ENCODE measurements around the gene PPIE. TPM values are rescaled to one million over a fixed set of nuclear protein-coding genes. Genes with fewer than 3 reads are reported as not detected.
"Not testable (repeated sequence)": the region's sequence is repeated elsewhere in the genome, so short reads cannot be mapped to it uniquely, and the experiment has no call there.

PPIE gene
- total and polyA plus RNA-seq, 12 donors = 34.3 to 78.9 (median 42.8) TPM

GRCh38 chr1:39779821-39780220 is 41.1 kb downstream of the PPIE start:
- H3K27ac ChIP-seq = no peak overlapping the region
- no peaks in the 10 kb centered on the region for H3K9me3 ChIP-seq (replicated peaks in 1 of 3)
- WGBS, 4 donors = 81 to 91% (median 84%) methylated on average over 5 of the region's 5 CpGs
- no peaks in the 10 kb centered on the region for H3K27me3 ChIP-seq
- TF ChIP-seq CTCF (IDR thresholded peaks at IDR 0.05) = no peak
- TF ChIP-seq POLR2A (IDR thresholded peaks at IDR 0.05) = no peak
- no peak overlapping the region for H3K4me3 ChIP-seq
- no peaks in the 10 kb centered on the region for H3K36me3 ChIP-seq (replicated peaks in 1 of 2)
- no peak for DNase-seq
- intact Hi-C loops (cut with DNase I) = no loop called here
- no peaks in the 10 kb centered on the region for H3K4me1 ChIP-seq (replicated peaks in 1 of 2)

- DNase-seq = no peak
- 69 to 80% (median 79%) methylated on average over 2 of the region's 2 CpGs for WGBS, 4 donors
- no peak for TF ChIP-seq POLR2A (IDR thresholded peaks at IDR 0.05)
- TF ChIP-seq CTCF (IDR thresholded peaks at IDR 0.05) = no peak
- no peaks in the 10 kb centered on the region for H3K9me3 ChIP-seq (replicated peaks in 1 of 3)
- no peaks in the 10 kb centered on the region for H3K36me3 ChIP-seq (replicated peaks in 1 of 2)
- no peaks in the 10 kb centered on the region for H3K4me1 ChIP-seq (replicated peaks in 1 of 2)
- H3K27ac ChIP-seq = no peak overlapping the region
- no peaks in the 10 kb centered on the region for H3K27me3 ChIP-seq
- no peak overlapping the region for H3K4me3 ChIP-seq
- intact Hi-C loops (cut with DNase I) = no loop called here
Measured at GRCh38 chr1:39781349-39781715, 42.6 kb downstream of the PPIE start.

- Histone ChIP-seq H3K27me3 (no peaks in the 10 kb centered on the region), H3K9me3 (replicated peaks in 1 of 3) (no peaks in the 10 kb centered on the region), H3K36me3 (replicated peaks in 1 of 2) (no peaks in the 10 kb centered on the region), H3K27ac (no peak overlapping the region), H3K4me1 (replicated peaks in 1 of 2) (no peaks in the 10 kb centered on the region), H3K4me3 (no peak overlapping the region)
- DNase-seq = peak in 1 of 7 donors; percentile 33
- intact Hi-C loops (cut with DNase I) = no loop called here
- 83 to 89% (median 85%) methylated on average over 6 of the region's 6 CpGs for WGBS, 4 donors
- no peak for TF ChIP-seq POLR2A (IDR thresholded peaks at IDR 0.05)
- TF ChIP-seq CTCF (IDR thresholded peaks at IDR 0.05) = no peak
Measured at GRCh38 chr1:39782103-39782502, 43.4 kb downstream of the PPIE start.

GRCh38 chr1:39782685-39783084 is 44.0 kb downstream of the PPIE start:
- 79 to 94% (median 88%) methylated on average over 10 of the region's 10 CpGs for WGBS, 4 donors
- intact Hi-C loops (cut with DNase I); H3K36me3 ChIP-seq (replicated peaks in 1 of 2); H3K27me3 ChIP-seq; H3K4me3 ChIP-seq; H3K4me1 ChIP-seq (replicated peaks in 1 of 2); H3K9me3 ChIP-seq (replicated peaks in 1 of 3); H3K27ac ChIP-seq; DNase-seq: not testable (repeated sequence)

- intact Hi-C loops (cut with DNase I) = not testable (repeated sequence)
Measured at GRCh38 chr1:39786303-39787107, 47.8 kb downstream of the PPIE start.

GRCh38 chr1:39787108-39787375 is 48.4 kb downstream of the PPIE start:
- H3K36me3 ChIP-seq (replicated peaks in 1 of 2); DNase-seq; H3K4me1 ChIP-seq (replicated peaks in 1 of 2); intact Hi-C loops (cut with DNase I); H3K9me3 ChIP-seq (replicated peaks in 1 of 3); H3K27me3 ChIP-seq; H3K27ac ChIP-seq; H3K4me3 ChIP-seq: not testable (repeated sequence)
- WGBS, 4 donors = 84 to 94% (median 91%) methylated on average over 3 to 5 of the region's 5 CpGs; no CpG with 5 or more reads in 1 of the 4 donors

More at GRCh38 chr1:39786303-39787107, 47.8 kb downstream of the PPIE start:
- H3K27me3 ChIP-seq; H3K36me3 ChIP-seq (replicated peaks in 1 of 2); H3K4me3 ChIP-seq; H3K4me1 ChIP-seq (replicated peaks in 1 of 2); DNase-seq; H3K9me3 ChIP-seq (replicated peaks in 1 of 3): not testable (repeated sequence)
- H3K27ac ChIP-seq = peak overlapping the region in 1 of 5 donors; percentile 12
- 85 to 97% (median 88%) methylated on average over 3 to 9 of the region's 12 CpGs for WGBS, 4 donors

Data from adrenal gland (tissue), 12 donors.